ENCODE data around the gene BEND7.

The BEND7 gene

DNA sequence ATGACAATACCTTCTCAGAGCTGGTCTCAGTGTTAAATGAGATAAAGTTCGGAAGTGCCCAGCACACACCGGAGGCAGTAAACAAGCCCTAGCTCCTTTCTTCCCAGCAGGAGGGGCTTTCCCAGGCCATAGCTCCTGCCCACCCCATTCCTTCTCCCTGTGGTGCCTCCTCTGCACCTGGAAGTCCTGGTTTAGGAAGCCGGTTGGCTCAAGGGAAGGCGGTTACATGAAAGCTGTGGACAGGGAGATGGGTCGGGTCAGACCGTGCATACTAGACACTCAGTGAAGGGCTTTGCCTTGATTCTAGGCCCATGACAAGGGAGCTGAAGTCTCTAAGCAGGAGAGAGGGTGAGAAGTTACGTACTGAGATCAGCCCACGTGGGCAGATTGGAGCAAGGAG is 8.6 kb downstream of the BEND7 start:
- no peak for DNase-seq (ENCODE audit: low read depth in 2 of 2)

GRCh38 chr10:13518076-13518692 is 10.6 kb downstream of the BEND7 start:
- no peak for DNase-seq (ENCODE audit: low read depth in 2 of 2)

GRCh38 chr10:13517675-13518074 is 11.1 kb downstream of the BEND7 start:
- DNase-seq (ENCODE audit: low read depth in 2 of 2), result no peak

GRCh38 chr10:13516176-13516575 is 12.6 kb downstream of the BEND7 start:
- DNase-seq (ENCODE audit: low read depth in 2 of 2), result no peak

DNA sequence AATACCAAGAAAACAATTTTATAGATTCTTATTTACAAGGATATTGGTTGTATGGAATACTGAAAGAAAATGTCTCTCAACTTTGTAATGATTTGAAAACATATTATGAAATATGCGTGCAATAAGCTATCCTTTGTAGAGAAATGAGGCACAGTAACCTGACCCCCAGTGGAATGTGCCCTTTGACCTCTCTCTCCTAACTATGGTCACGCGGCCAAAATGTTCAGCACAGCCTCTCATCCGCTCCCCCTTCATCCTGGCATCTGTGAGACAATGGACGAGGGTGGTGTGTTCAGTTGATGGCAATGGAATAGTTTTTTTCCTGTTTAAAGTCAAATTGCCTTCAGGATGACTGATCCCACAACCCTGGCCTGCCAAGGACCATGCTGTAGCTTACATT is 13.3 kb downstream of the BEND7 start:
- no peak for DNase-seq (ENCODE audit: low read depth in 2 of 2)

GRCh38 chr10:13514296-13514695 is 14.5 kb downstream of the BEND7 start:
- no peak for DNase-seq (ENCODE audit: low read depth in 2 of 2)

DNA sequence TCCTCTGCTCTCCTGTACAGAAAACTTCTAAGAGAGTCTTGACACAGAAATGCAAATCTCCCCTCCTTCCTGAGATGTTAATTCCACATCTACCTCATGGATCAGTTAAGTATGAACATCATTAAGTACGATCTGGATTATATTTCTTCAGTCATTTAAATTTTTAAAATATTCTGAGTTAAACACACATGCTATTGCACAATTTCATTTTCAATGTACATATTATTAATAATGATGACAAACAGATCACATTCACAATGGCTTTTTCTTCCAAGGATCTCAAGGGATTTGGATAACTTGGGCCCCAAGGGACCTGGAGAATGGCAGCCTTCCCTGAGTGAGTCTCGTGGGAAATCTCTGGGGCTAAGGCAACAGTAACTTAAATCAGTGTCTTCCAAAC is 16.2 kb downstream of the BEND7 start:
- DNase-seq (ENCODE audit: low read depth in 2 of 2), result no peak

GRCh38 chr10:13511409-13511808 is 17.4 kb downstream of the BEND7 start:
- no peak for DNase-seq (ENCODE audit: low read depth in 2 of 2)

GRCh38 chr10:13505052-13505680 is 23.6 kb downstream of the BEND7 start:
- DNase-seq (ENCODE audit: low read depth in 2 of 2), result no peak

DNA sequence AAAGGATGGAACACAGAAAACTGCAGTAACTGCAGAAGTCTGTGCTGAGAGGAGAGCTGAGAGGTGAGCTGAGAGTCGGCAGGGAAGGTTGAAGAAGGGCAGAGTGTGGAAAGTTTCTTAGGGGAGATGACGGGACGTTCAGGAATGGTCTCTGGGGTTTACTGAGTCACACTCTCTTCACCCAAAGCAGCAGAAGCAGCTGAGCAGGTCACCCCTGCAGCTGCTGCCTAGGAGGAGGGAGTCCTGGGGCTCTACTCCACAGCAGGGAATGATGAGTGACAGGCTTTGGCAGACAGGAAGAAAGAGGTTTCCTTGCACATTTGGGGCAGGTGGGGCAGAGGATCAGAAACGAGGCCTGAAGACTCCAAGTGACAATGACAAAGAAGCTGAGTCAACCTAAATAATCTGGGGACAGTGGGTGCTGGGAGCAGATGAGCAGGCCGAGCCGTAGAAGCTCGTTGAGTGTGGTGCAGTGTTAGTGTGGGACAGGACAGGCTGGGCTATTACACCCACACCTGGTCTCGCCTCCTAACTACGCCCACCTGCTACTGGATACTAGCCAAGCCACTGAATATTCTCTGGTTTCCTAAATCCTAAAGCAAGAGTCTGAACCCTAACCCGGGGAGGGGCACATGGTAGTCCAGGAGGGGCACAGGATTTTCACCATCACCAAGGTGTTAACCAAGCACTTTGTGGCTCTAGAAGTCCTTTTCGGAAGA is 24.9 kb downstream of the BEND7 start:
- no peak for DNase-seq (ENCODE audit: low read depth in 2 of 2)

- no peak for DNase-seq (ENCODE audit: low read depth in 2 of 2)
Measured at GRCh38 chr10:13502380-13502779, 26.4 kb downstream of the BEND7 start.

DNA sequence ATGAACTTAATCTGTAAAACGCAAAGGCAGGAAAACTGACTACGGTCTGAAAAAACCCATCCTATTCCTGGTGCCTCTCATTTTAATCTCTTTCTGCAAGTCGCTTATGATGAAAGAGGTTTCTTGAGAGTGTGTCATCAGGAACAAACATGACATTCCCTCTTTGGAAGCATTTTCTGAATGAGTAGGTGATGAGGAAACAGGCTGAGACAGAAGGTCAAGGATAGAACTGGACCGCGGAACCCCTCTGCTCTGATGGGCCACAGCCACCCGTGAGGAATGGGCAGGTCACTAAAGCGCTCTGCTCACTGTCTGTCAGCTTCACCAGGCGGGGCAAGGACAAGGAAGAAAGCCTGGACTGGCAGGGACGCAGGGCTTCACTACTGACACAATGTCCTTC is 28.6 kb downstream of the BEND7 start:
- DNase-seq (ENCODE audit: low read depth in 2 of 2), result no peak

DNA sequence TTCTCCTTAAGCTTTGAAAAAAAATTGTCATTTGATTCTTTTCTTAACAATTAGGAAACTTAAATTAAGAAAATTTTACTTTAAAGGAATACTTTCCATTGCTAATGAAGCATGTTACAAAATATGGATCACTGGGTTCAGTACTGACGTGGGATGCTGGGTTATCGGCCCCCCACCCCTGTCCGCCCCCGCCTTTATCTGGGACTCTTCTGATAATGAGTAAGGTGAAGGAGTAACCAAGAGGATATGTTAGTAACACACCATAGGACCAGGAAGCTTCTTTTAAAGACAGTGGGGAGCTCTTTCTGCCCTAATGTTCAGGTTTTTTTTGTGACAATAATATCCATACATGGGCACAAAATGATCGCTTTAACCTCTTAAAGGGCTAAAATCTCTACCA is 29.7 kb downstream of the BEND7 start:
- no peak for DNase-seq (ENCODE audit: low read depth in 2 of 2)

DNA sequence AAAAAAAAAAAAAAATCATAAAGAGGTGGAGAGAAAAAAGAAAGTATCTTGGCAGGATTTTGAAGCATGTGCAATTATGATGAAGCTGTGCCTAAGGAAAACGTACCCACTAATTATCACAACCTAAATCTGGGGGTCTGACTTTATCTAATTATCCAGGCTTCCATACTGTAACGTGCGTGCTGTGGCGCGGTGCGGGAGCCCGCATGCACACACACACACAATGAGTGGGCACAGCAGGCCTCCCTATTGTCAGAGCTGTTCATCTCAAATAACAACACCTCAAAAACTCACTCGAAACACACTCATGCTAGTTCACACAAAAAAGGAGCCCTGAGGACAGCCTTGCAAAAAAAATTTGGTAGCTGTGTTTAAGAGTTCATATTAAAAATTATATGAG is 31.9 kb downstream of the BEND7 start:
- DNase-seq (ENCODE audit: low read depth in 2 of 2), result no peak

DNA sequence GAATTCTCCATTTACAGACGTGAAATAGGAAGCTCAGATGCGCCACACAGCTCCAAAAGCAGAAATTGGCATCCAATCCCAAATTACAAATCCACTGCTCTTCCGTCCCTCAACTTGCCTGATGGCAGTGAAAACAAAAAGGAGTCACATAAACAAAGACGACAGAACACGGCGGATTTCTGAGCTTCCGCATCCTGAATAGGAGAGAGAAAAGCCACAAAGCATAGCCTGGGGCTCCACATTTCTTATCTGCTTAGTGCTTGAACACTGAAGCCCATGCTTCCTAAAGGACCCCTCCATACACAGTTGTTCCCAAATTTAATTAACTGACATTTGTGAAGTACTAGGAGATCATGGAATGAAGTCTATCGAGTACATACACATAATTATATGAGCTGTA is 32.6 kb downstream of the BEND7 start:
- DNase-seq (ENCODE audit: low read depth in 2 of 2), result no peak

GRCh38 chr10:13492493-13493180 is 36.2 kb downstream of the BEND7 start:
- no peak for DNase-seq (ENCODE audit: low read depth in 2 of 2)

DNA sequence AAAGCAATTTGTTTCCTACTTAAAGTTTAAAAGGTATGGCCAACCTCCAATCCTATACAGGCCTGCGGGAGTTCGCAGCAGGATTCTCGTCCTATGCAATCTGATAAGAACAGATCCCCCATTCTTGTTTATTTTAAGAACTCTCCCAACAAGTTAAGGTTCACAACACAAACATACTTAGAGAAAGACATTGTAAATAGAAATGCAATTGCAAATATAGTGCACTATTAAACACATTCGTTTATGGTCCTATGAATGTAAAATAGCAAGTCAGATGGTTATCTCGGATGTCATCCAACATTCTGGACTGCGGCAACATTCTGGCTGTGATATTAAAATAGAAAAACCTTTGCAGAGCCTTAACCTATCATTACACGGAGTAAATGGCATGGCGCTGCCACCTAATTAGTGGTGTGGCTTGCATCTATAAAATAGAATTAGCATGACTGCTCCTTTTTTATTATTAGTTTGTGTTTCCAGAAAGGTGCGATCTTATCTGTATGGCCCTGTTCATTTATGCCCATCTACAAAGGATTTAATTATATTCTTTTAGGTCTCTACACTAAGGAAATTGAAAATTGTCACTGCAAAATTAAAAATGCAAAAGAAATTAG is 37.0 kb downstream of the BEND7 start:
- DNase-seq (ENCODE audit: low read depth in 2 of 2), result no peak

- no peak for DNase-seq (ENCODE audit: low read depth in 2 of 2)
Measured at GRCh38 chr10:13490503-13490902, 38.3 kb downstream of the BEND7 start.

- no peak for DNase-seq (ENCODE audit: low read depth in 2 of 2)
Measured at GRCh38 chr10:13489035-13489599, 39.7 kb downstream of the BEND7 start.

- no peak for DNase-seq (ENCODE audit: low read depth in 2 of 2)
Measured at GRCh38 chr10:13485623-13486022, 43.2 kb downstream of the BEND7 start.

GRCh38 chr10:13483951-13484350 is 44.9 kb downstream of the BEND7 start:
- DNase-seq (ENCODE audit: low read depth in 2 of 2), result no peak

GRCh38 chr10:13483073-13483472 is 45.7 kb downstream of the BEND7 start:
- no peak for DNase-seq (ENCODE audit: low read depth in 2 of 2)

Data from stimulated activated CD4-positive, alpha-beta T cell treated with anti-CD3 and anti-CD28 coated beads, Interleukin-1b, Interleukin-23, amount 100 ng/mL, for 4 hours (primary cell).